ENCODE results near the gene DOK3. TPM values are rescaled to one million over a fixed set of nuclear protein-coding genes. Genes with fewer than 3 reads are reported as not detected.

Gene DOK3
- total RNA-seq, 2 experiments from 2014 or later = 3.3 to 5.7 TPM

GRCh38 chr5:177515580-177515979, 6.0 kb upstream of the DOK3 start:
- peaks cover 42% of the 10 kb centered on the region for H3K4me1 Mint-ChIP-seq
- H3K36me3 Mint-ChIP-seq = peaks cover 24% of the 10 kb centered on the region
- CTCF ChIA-PET = interaction anchor here (0.6 to 2.4 kb wide), 8 partner anchors 10 to 206 kb away, joined by 3 to 17 read pairs (median 4); partner anchors contain the start of gene MXD3
- H3K9me3 Mint-ChIP-seq (ENCODE audit: low read depth) = no peaks in the 10 kb centered on the region
- DNase-seq (no peak), ATAC-seq (no peak)
- H3K27ac Mint-ChIP-seq = peak overlapping the region; percentile 85
- peak overlapping the region; percentile 93 for H3K4me3 Mint-ChIP-seq
- no peaks in the 10 kb centered on the region for H3K27me3 Mint-ChIP-seq

- Mint-ChIP-seq H3K27me3 (no peaks in the 10 kb centered on the region), H3K36me3 (peaks cover 24% of the 10 kb centered on the region), H3K27ac (no peak overlapping the region), H3K4me3 (no peak overlapping the region), H3K9me3 (ENCODE audit: low read depth) (no peaks in the 10 kb centered on the region), H3K4me1 (peaks cover 35% of the 10 kb centered on the region)
- CTCF ChIA-PET = interaction anchor here (0.7 kb wide), 1 partner anchor 59 kb away, joined by 3 read pairs; no protein-coding TSS in a partner anchor
- ATAC-seq = no peak
- DNase-seq = no peak
Observed at GRCh38 chr5:177514541-177514940, 4.9 kb upstream of the DOK3 start.

GRCh38 chr5:177513500-177513899, 3.9 kb upstream of the DOK3 start:
- peaks cover 28% of the 10 kb centered on the region for H3K4me1 Mint-ChIP-seq
- no peak for ATAC-seq
- no peak for DNase-seq
- no peak overlapping the region for H3K27ac Mint-ChIP-seq
- H3K4me3 Mint-ChIP-seq = no peak overlapping the region
- CTCF ChIA-PET = no interaction called here
- H3K27me3 Mint-ChIP-seq = no peaks in the 10 kb centered on the region
- H3K9me3 Mint-ChIP-seq (ENCODE audit: low read depth) = no peaks in the 10 kb centered on the region
- peaks cover 23% of the 10 kb centered on the region for H3K36me3 Mint-ChIP-seq

- H3K27me3 Mint-ChIP-seq = no peaks in the 10 kb centered on the region
- H3K36me3 Mint-ChIP-seq = peaks cover 23% of the 10 kb centered on the region
- H3K4me1 Mint-ChIP-seq = peaks cover 28% of the 10 kb centered on the region
- CTCF ChIA-PET = interaction anchor here (0.6 kb wide), 1 partner anchor 14 kb away, joined by 4 read pairs; no protein-coding TSS in a partner anchor
- DNase-seq (no peak), ATAC-seq (no peak)
- no peak overlapping the region for H3K4me3 Mint-ChIP-seq
- H3K27ac Mint-ChIP-seq = no peak overlapping the region
- no peaks in the 10 kb centered on the region for H3K9me3 Mint-ChIP-seq (ENCODE audit: low read depth)
Observed at GRCh38 chr5:177512736-177513380, 3.2 kb upstream of the DOK3 start.

GRCh38 chr5:177511796-177512675, 2.4 kb upstream of the DOK3 start:
- Mint-ChIP-seq H3K4me1 (peaks cover 26% of the 10 kb centered on the region), H3K9me3 (ENCODE audit: low read depth) (no peaks in the 10 kb centered on the region), H3K4me3 (no peak overlapping the region), H3K36me3 (peaks cover 23% of the 10 kb centered on the region), H3K27me3 (no peaks in the 10 kb centered on the region), H3K27ac (no peak overlapping the region)
- ATAC-seq (no peak), DNase-seq (no peak)
- CTCF ChIA-PET = interaction anchor here (3.7 kb wide), 1 partner anchor 11 kb away, joined by 20 read pairs; no protein-coding TSS in a partner anchor

GRCh38 chr5:177511181-177511580, 1.6 kb upstream of the DOK3 start:
- CTCF ChIA-PET = interaction anchor here (3.7 kb wide), 1 partner anchor 10 kb away, joined by 20 read pairs; no protein-coding TSS in a partner anchor
- Mint-ChIP-seq H3K9me3 (ENCODE audit: low read depth) (no peaks in the 10 kb centered on the region), H3K27ac (no peak overlapping the region), H3K27me3 (no peaks in the 10 kb centered on the region), H3K4me3 (no peak overlapping the region), H3K4me1 (peaks cover 19% of the 10 kb centered on the region), H3K36me3 (peaks cover 17% of the 10 kb centered on the region)
- ATAC-seq (no peak), DNase-seq (no peak)

- H3K27me3 Mint-ChIP-seq = no peaks in the 10 kb centered on the region
- H3K27ac Mint-ChIP-seq = no peak overlapping the region
- CTCF ChIA-PET = interaction anchor here (1.2 to 3.7 kb wide), 3 partner anchors 9 to 55 kb away, joined by 3 to 20 read pairs (median 4); no protein-coding TSS in a partner anchor
- H3K9me3 Mint-ChIP-seq (ENCODE audit: low read depth) = no peaks in the 10 kb centered on the region
- no peak overlapping the region for H3K4me3 Mint-ChIP-seq
- peaks cover 13% of the 10 kb centered on the region for H3K36me3 Mint-ChIP-seq
- no peak for ATAC-seq
- peaks cover 14% of the 10 kb centered on the region for H3K4me1 Mint-ChIP-seq
- DNase-seq = no peak
Observed at GRCh38 chr5:177510567-177511053, 984 bp upstream of the DOK3 start.

GRCh38 chr5:177509991-177510566, 453 bp upstream of the DOK3 start:
- DNase-seq (no peak), ATAC-seq (no peak)
- Mint-ChIP-seq H3K27me3 (no peaks in the 10 kb centered on the region), H3K36me3 (peaks cover 12% of the 10 kb centered on the region), H3K27ac (peak overlapping the region; percentile 38), H3K4me3 (no peak overlapping the region), H3K4me1 (peaks cover 8% of the 10 kb centered on the region), H3K9me3 (ENCODE audit: low read depth) (no peaks in the 10 kb centered on the region)
- CTCF ChIA-PET = interaction anchor here (1.2 to 3.7 kb wide), 3 partner anchors 9 to 55 kb away, joined by 3 to 20 read pairs (median 4); no protein-coding TSS in a partner anchor

GRCh38 chr5:177508837-177509236, 789 bp downstream of the DOK3 start:
- Mint-ChIP-seq H3K4me1 (peaks cover 2% of the 10 kb centered on the region), H3K9me3 (ENCODE audit: low read depth) (no peaks in the 10 kb centered on the region), H3K4me3 (no peak overlapping the region), H3K36me3 (peaks cover 11% of the 10 kb centered on the region), H3K27ac (no peak overlapping the region), H3K27me3 (no peaks in the 10 kb centered on the region)
- CTCF ChIA-PET = interaction anchor here (1.2 to 3.7 kb wide), 4 partner anchors 8 to 118 kb away, joined by 3 to 20 read pairs (median 4); no protein-coding TSS in a partner anchor
- ATAC-seq (no peak), DNase-seq (no peak)

- CTCF ChIA-PET = interaction anchor here (1.2 to 1.7 kb wide), 4 partner anchors 14 to 117 kb away, joined by 3 to 4 read pairs (median 4); no protein-coding TSS in a partner anchor
- DNase-seq (no peak), ATAC-seq (no peak)
- H3K27ac Mint-ChIP-seq = no peak overlapping the region
- no peaks in the 10 kb centered on the region for H3K27me3 Mint-ChIP-seq
- peaks cover 10% of the 10 kb centered on the region for H3K36me3 Mint-ChIP-seq
- H3K4me3 Mint-ChIP-seq = no peak overlapping the region
- H3K4me1 Mint-ChIP-seq = peaks cover 2% of the 10 kb centered on the region
- H3K9me3 Mint-ChIP-seq (ENCODE audit: low read depth) = no peaks in the 10 kb centered on the region
Observed at GRCh38 chr5:177508221-177508611, 1.4 kb downstream of the DOK3 start.

- DNase-seq = no peak
- H3K27me3 Mint-ChIP-seq = no peaks in the 10 kb centered on the region
- no peak overlapping the region for H3K4me3 Mint-ChIP-seq
- peaks cover 2% of the 10 kb centered on the region for H3K4me1 Mint-ChIP-seq
- no peak for ATAC-seq
- H3K9me3 Mint-ChIP-seq (ENCODE audit: low read depth) = no peaks in the 10 kb centered on the region
- H3K27ac Mint-ChIP-seq = no peak overlapping the region
- CTCF ChIA-PET = interaction anchor here (1.3 to 1.7 kb wide), 3 partner anchors 14 to 103 kb away, joined by 3 to 4 read pairs (median 3); no protein-coding TSS in a partner anchor
- H3K36me3 Mint-ChIP-seq = peaks cover 7% of the 10 kb centered on the region
Observed at GRCh38 chr5:177507596-177508220, 1.9 kb downstream of the DOK3 start.

- CTCF ChIA-PET = interaction anchor here (0.6 to 1.7 kb wide), 4 partner anchors 10 to 102 kb away, joined by 3 to 4 read pairs (median 3); no protein-coding TSS in a partner anchor
- Mint-ChIP-seq H3K36me3 (peaks cover 6% of the 10 kb centered on the region), H3K4me1 (peaks cover 2% of the 10 kb centered on the region), H3K4me3 (no peak overlapping the region), H3K27ac (no peak overlapping the region), H3K9me3 (ENCODE audit: low read depth) (no peaks in the 10 kb centered on the region), H3K27me3 (no peaks in the 10 kb centered on the region)
- DNase-seq = no peak
- no peak for ATAC-seq
Observed at GRCh38 chr5:177507165-177507564, 2.5 kb downstream of the DOK3 start.

Data from activated CD8-positive, alpha-beta memory T cell treated with anti-CD3 and anti-CD28 coated beads, Interleukin-2, amount 10 ng/mL, durations not matched to agents 7 days and 5 days (primary cell).